Spleen (tissue), 11 donors: ENCODE measurements around the gene TBC1D9. TPM values are rescaled to one million over a fixed set of nuclear protein-coding genes. Genes with fewer than 3 reads are reported as not detected.

Experiments used
- DNase-seq: peaks from one replicate; pipeline ENCODE4 v3.0.0-alpha.2; 2020
- H3K27ac ChIP-seq, 8 donors: fragments of 200-600 bp; sonication (generic) in 7 of 8; 1 replicate in 4 of 8; 2 replicates in 4 of 8; pipeline versions ENCODE4 v1.5.0 to v1.8.0; 2016 to 2021; ENCODE audit warnings: inconsistent platforms in 4 of 8, mild to moderate bottlenecking in 4 of 8, moderate library complexity in 1 of 8
- H3K27me3 ChIP-seq, 7 donors: fragments of 200-600 bp; sonication (generic) in 6 of 7; replicated peaks in 1 of 7; 1 replicate in 4 of 7; 2 replicates in 3 of 7; pipeline versions ENCODE4 v1.5.0 to v1.8.0; 2016 to 2021; ENCODE audit warnings: inconsistent platforms in 3 of 7, mild to moderate bottlenecking in 1 of 7
- H3K36me3 ChIP-seq, 6 donors: fragments of 200-600 bp; sonication (generic) in 5 of 6; 1 replicate in 4 of 6; 2 replicates in 2 of 6; pipeline versions ENCODE4 v1.5.0 to v1.8.0; 2016 to 2021; ENCODE audit warnings: inconsistent platforms in 2 of 6
- H3K4me1 ChIP-seq, 6 donors: fragments of 200-600 bp; sonication (generic) in 5 of 6; 1 replicate in 3 of 6; 2 replicates in 3 of 6; pipeline versions ENCODE4 v1.5.0 to v1.8.0; 2016 to 2021; ENCODE audit warnings: inconsistent platforms in 3 of 6
- H3K4me3 ChIP-seq, 8 donors: fragments of 200-600 bp; sonication (generic) in 7 of 8; 1 replicate in 4 of 8; 2 replicates in 4 of 8; pipeline versions ENCODE4 v1.5.0 to v1.8.0; 2016 to 2021; ENCODE audit warnings: inconsistent platforms in 4 of 8, mild to moderate bottlenecking in 4 of 8, moderate library complexity in 2 of 8
- H3K9me3 ChIP-seq, 8 donors: fragments of 200-600 bp; sonication (generic) in 7 of 8; 1 replicate in 4 of 8; 2 replicates in 4 of 8; pipeline versions ENCODE4 v1.5.0 to v1.8.0; 2016 to 2021; ENCODE audit warnings: inconsistent platforms in 4 of 8
- POLR2A ChIP-seq, 3 donors: fragments of 450-650 bp; IDR thresholded peaks; one replicate each; pipeline ENCODE4 v1.5.1; 2017; ENCODE audit warnings: antibody characterized with exemption in 3 of 3, mild to moderate bottlenecking in 1 of 3
- POLR2AphosphoS5 ChIP-seq, 3 donors: sonication (generic); formaldehyde crosslinking; IDR thresholded peaks; one replicate each; pipeline ENCODE4 v1.5.1; 2017; ENCODE audit warnings: antibody characterized with exemption in 3 of 3
- WGBS, 5 donors: extraction: QIAGEN DNeasy Blood & Tissue Kit in 3 of 5; methylation state at CpG; one replicate each; pipeline versions ENCODE4 v1.1.5 to v1.1.7; 2013 to 2018; 5-methylcytosine and 5-hydroxymethylcytosine counted together
- intact Hi-C: fragments of 100-400 bp; cut with DNase I; formaldehyde crosslinking; loops from one replicate; pipeline ENCODE4 v1.15.0; 2023; ENCODE audit warnings: low total_unique reads
- polyA plus RNA-seq, 3 donors: library from polyadenylated mRNA; stranded (reverse); fragments of 200-250 nt; gene quantifications; one replicate each; pipeline ENCODE4 v1.2.1, GENCODE V29; 2013
- total RNA-seq, 7 donors: library from RNA; depleted of rRNA in 3 of 7; stranded (reverse); fragments of >200 nt in 3 of 7; fragmentation: NEBNext Ultra II Directional in 4 of 7; extraction: Animal tissue kit (Norgen Biotek cat#: 25700) in 4 of 7; gene quantifications; one replicate each; pipeline versions ENCODE4 v1.1.0 to v1.2.1, GENCODE V29; 2016 to 2021
- TF ChIP-seq, protein P1 (sequence below), 11 experiments: fragments of 200-600 bp in 7 of 11; fragments of 450-650 bp in 4 of 11; sonication (generic) in 4 of 11; IDR thresholded peaks in 8 of 11; conservative IDR thresholded peaks in 3 of 11; 1 replicate in 7 of 11; 2 replicates in 4 of 11; pipeline versions ENCODE4 v1.4.0 to v1.8.0; 2016 to 2021; ENCODE audit warnings: antibody characterized with exemption in 11 of 11, inconsistent platforms in 4 of 11, mild to moderate bottlenecking in 1 of 11
- donor health status: healthy with polysubstance abuse.
- donor health status: DM: no; HTN: no; CAD: no; lungs with moderate emphysema.
- donor health status: DM: no; HTN: no; CAD: no.
- donor health status: Bipolar disorder and iron deficiency.
- donor health status: healthy.
- donor health status: DM: no; HTN: no; CAD: no.
- donor health status: DM: yes; HTN: yes; CAD: no.

The TBC1D9 gene
- total and polyA plus RNA-seq, 10 donors: 11.6 to 99.1 (median 77.2) TPM

DNA sequence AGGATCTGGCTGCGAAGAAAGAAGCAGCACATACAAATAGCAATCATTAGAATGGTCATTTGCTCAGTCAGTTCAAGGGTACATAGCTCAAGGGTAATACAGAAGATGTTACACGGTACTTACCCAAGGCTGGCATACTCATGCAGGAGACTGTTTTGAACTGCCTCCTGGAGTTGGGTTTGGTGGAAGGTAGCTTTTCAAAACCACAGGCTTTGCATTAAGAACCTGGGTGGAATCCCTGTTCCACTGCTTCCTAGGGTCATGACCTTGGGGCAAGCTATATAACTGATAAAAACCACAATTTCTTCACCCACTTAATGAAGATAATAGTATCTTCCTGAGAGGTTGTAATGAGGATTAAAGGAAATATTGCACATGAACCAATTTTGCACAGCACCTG, 36.5 kb downstream of the TBC1D9 start:
- WGBS, 5 donors: 64 to 83% (median 72%) methylated on average over 2 of the region's 2 CpGs
- Histone ChIP-seq H3K27ac (peak overlapping the region in 7 of 8 donors; percentile 39 to 85 (median 81)), H3K36me3 (no peaks in the 10 kb centered on the region), H3K4me1 (peaks cover 41 to 84% (median 63%) of the 10 kb centered on the region in 6 donors), H3K27me3 (no peaks in the 10 kb centered on the region), H3K4me3 (no peak overlapping the region), H3K9me3 (no peaks in the 10 kb centered on the region)
- DNase-seq: no peak
- intact Hi-C loops: no loop called here
- TF ChIP-seq, protein P1, sequence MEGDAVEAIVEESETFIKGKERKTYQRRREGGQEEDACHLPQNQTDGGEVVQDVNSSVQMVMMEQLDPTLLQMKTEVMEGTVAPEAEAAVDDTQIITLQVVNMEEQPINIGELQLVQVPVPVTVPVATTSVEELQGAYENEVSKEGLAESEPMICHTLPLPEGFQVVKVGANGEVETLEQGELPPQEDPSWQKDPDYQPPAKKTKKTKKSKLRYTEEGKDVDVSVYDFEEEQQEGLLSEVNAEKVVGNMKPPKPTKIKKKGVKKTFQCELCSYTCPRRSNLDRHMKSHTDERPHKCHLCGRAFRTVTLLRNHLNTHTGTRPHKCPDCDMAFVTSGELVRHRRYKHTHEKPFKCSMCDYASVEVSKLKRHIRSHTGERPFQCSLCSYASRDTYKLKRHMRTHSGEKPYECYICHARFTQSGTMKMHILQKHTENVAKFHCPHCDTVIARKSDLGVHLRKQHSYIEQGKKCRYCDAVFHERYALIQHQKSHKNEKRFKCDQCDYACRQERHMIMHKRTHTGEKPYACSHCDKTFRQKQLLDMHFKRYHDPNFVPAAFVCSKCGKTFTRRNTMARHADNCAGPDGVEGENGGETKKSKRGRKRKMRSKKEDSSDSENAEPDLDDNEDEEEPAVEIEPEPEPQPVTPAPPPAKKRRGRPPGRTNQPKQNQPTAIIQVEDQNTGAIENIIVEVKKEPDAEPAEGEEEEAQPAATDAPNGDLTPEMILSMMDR (IDR thresholded peaks at IDR 0.05 in 8 of 11, conservative IDR thresholded peaks at IDR 0.05 in 3 of 11): no peak
- peak in 1 of 3 donors; percentile 23 for TF ChIP-seq POLR2AphosphoS5 (IDR thresholded peaks at IDR 0.05)
- TF ChIP-seq POLR2A (IDR thresholded peaks at IDR 0.05): no peak

DNA sequence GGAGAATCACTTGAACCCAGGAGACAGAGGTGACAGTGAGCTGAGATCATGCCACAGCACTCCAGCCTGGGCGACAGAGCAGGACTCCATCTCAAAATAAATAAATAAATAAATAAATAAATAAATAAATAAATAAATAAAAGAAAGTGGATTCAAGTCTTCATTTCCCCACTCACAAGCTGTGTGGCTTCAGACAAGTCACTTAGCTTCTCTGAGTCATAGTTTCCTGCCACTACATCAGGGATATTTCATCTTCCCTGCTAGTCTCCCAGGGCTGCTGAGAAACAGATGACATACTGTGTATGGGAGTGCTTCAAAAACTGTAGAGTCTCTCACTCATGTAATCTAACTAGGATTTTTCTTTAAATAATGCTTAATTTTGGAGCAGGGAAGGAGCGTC, 37.2 kb downstream of the TBC1D9 start:
- H3K4me1 ChIP-seq: peaks cover 41 to 86% (median 64%) of the 10 kb centered on the region in 6 donors
- TF ChIP-seq, protein P1 (IDR thresholded peaks at IDR 0.05 in 8 of 11, conservative IDR thresholded peaks at IDR 0.05 in 3 of 11): no peak
- TF ChIP-seq POLR2A (IDR thresholded peaks at IDR 0.05): no peak
- no peak for TF ChIP-seq POLR2AphosphoS5 (IDR thresholded peaks at IDR 0.05)
- H3K27ac ChIP-seq: peak overlapping the region in 5 of 8 donors; percentile 78 to 85 (median 82)

DNA sequence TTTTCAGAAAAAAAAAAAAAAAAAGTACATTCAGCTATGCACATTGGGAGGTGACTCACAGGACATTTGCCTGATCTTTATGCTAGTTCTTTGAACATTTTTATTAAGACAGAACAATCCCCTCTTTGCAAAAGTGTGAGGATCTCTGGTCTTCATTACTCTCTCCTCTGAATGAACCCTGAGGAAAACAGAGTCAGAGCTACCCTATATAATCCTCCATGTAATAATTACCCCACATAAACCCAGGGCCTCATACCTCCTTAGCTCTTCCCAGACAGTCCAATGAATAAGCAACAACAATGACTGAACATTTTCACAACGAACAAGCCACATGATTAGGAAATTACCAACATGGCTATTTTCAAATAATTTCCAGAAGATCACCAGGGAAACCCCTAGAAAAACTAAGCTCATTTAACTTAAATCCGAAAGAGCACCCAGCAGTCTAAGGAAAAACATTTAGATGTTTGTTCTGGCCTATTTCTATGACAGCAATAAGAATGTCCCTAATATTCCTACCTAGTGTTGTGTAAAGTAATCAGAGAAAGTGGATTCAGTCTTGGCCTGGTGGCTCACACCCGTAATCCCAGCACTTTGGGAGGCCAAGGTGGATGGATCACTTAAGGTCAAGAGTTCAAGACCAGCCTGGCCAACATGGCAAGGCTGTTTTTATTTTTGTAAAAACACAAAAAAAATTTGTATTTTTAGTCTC, 37.8 kb downstream of the TBC1D9 start:
- Histone ChIP-seq H3K27me3 (no peaks in the 10 kb centered on the region), H3K4me3 (no peak overlapping the region), H3K27ac (peak overlapping the region in 4 of 8 donors; percentile 78 to 85 (median 83)), H3K9me3 (no peaks in the 10 kb centered on the region), H3K4me1 (peaks cover 41 to 89% (median 65%) of the 10 kb centered on the region in 6 donors), H3K36me3 (no peaks in the 10 kb centered on the region)
- no peak for DNase-seq
- no peak for TF ChIP-seq POLR2A (IDR thresholded peaks at IDR 0.05)
- TF ChIP-seq POLR2AphosphoS5 (IDR thresholded peaks at IDR 0.05): no peak
- TF ChIP-seq, protein P1 (IDR thresholded peaks at IDR 0.05 in 8 of 11, conservative IDR thresholded peaks at IDR 0.05 in 3 of 11): no peak
- intact Hi-C loops: no loop called here
- WGBS, 5 donors: 48 to 65% (median 55%) methylated on average over 3 of the region's 3 CpGs

More for the DNA sequence above, 37.2 kb downstream of the TBC1D9 start:
- Histone ChIP-seq H3K9me3 (no peaks in the 10 kb centered on the region), H3K36me3 (no peaks in the 10 kb centered on the region), H3K27me3 (no peaks in the 10 kb centered on the region), H3K4me3 (no peak overlapping the region)
- no peak for DNase-seq
- WGBS, 5 donors: 66 to 81% (median 70%) methylated on average over 2 of the region's 2 CpGs
- intact Hi-C loops: no loop called here

DNA sequence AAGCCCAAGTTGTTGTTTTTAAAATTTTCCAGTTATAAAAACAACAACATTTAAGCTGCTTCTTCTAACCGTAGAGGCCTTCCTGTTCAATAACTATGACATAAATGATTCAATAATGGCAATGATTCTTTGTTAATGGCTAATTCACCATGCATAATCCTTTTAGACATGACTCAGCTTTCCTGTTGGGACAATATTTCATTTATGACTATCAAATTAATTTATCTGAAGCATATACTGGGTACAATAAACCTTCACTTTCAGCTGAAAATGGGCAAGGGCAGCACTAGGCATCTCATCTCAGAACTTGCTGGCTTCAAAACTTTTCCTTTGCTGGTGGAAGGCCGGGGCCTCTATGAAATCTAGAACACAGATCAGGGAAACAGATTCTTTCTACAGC, 38.9 kb downstream of the TBC1D9 start:
- intact Hi-C loops: no loop called here
- H3K36me3 ChIP-seq: no peaks in the 10 kb centered on the region
- no peaks in the 10 kb centered on the region for H3K27me3 ChIP-seq
- H3K9me3 ChIP-seq: no peaks in the 10 kb centered on the region
- H3K4me3 ChIP-seq: no peak overlapping the region
- TF ChIP-seq, protein P1 (IDR thresholded peaks at IDR 0.05 in 8 of 11, conservative IDR thresholded peaks at IDR 0.05 in 3 of 11): no peak
- TF ChIP-seq POLR2A (IDR thresholded peaks at IDR 0.05): no peak
- TF ChIP-seq POLR2AphosphoS5 (IDR thresholded peaks at IDR 0.05): no peak
- H3K27ac ChIP-seq: peak overlapping the region in 5 of 8 donors; percentile 44 to 84 (median 78)
- DNase-seq: no peak
- 60 to 70% (median 66%) methylated on average over 2 of the region's 2 CpGs for WGBS, 5 donors
- H3K4me1 ChIP-seq: peaks cover 41 to 86% (median 65%) of the 10 kb centered on the region in 6 donors
